Loucy (cell line): ENCODE data around the gene TTC12.

ENCODE experiments used
- H2AFZ ChIP-seq: fragments of 200-600 bp; sonication (generic); 2 replicates; pipeline ENCODE4 v1.6.0; 2016; ENCODE audit warnings: antibody characterized with exemption, mild to moderate bottlenecking, low read length, moderate library complexity
- H3F3A ChIP-seq: fragments of 200-600 bp; 2 replicates; pipeline ENCODE4 v1.6.0; 2016; ENCODE audit warnings: antibody characterized with exemption, low read depth, mild to moderate bottlenecking
- H3K27me3 ChIP-seq: fragments of 200-600 bp; sonication (generic); 2 replicates; pipeline ENCODE4 v1.6.1; 2014; ENCODE audit warnings: low read length, mild to moderate bottlenecking; ENCODE audit not compliant: insufficient read depth, poor library complexity, severe bottlenecking
- H3K36me3 ChIP-seq: fragments of 200-600 bp; sonication (generic); 2 replicates; pipeline ENCODE4 v1.6.1; 2016; ENCODE audit warnings: low read length; ENCODE audit not compliant: insufficient read depth
- H3K4me1 ChIP-seq: fragments of 200-600 bp; sonication (generic); 2 replicates; pipeline ENCODE4 v1.5.1; 2014; ENCODE audit warnings: low read length, mild to moderate bottlenecking; ENCODE audit not compliant: insufficient read depth, poor library complexity, severe bottlenecking
- H3K4me2 ChIP-seq: fragments of 200-600 bp; sonication (generic); 2 replicates; pipeline ENCODE4 v1.6.0; 2014; ENCODE audit warnings: antibody characterized with exemption, low read length, low read depth, mild to moderate bottlenecking; ENCODE audit not compliant: poor library complexity, severe bottlenecking
- H3K4me3 ChIP-seq: fragments of 200-600 bp; sonication (generic); 2 replicates; pipeline ENCODE4 v1.5.1; 2014; ENCODE audit warnings: low read length, mild to moderate bottlenecking, mixed read lengths; ENCODE audit not compliant: poor library complexity, severe bottlenecking
- H3K79me2 ChIP-seq: fragments of 200-600 bp; sonication (generic); 2 replicates; pipeline ENCODE4 v1.6.1; 2014; ENCODE audit warnings: low read length; ENCODE audit not compliant: insufficient read depth
- H3K9ac ChIP-seq: fragments of 200-600 bp; sonication (generic); 2 replicates; pipeline ENCODE4 v1.6.0; 2014; ENCODE audit warnings: mild to moderate bottlenecking, low read depth, low read length, moderate library complexity; ENCODE audit not compliant: poor library complexity, severe bottlenecking
- H3K9me2 ChIP-seq: fragments of 200-600 bp; sonication (generic); replicated peaks from 2 replicates; pipeline ENCODE4 v1.6.1; 2016; ENCODE audit warnings: low read depth, low read length, mixed read lengths
- H3K9me3 ChIP-seq: fragments of 200-600 bp; sonication (generic); 2 replicates; pipeline ENCODE4 v1.6.1; 2014; ENCODE audit warnings: mild to moderate bottlenecking, antibody characterized with exemption, low read length, low read depth; ENCODE audit not compliant: insufficient read depth
- H4K20me1 ChIP-seq: fragments of 200-600 bp; sonication (generic); 2 replicates; pipeline ENCODE4 v1.6.0; 2014; ENCODE audit warnings: antibody characterized with exemption, low read length, mild to moderate bottlenecking; ENCODE audit not compliant: insufficient read depth, poor library complexity, severe bottlenecking
- CTCF ChIP-seq: fragments of 200-600 bp; sonication (generic); conservative IDR thresholded peaks from 2 replicates; pipeline ENCODE4 v1.5.1; 2014; ENCODE audit warnings: mild to moderate bottlenecking, antibody characterized with exemption, low read length
- EZH2phosphoT487 ChIP-seq: fragments of 200-600 bp; IDR thresholded peaks from 2 replicates; pipeline ENCODE4 v1.6.1; 2018; ENCODE audit warnings: antibody characterized with exemption, mild to moderate bottlenecking, moderate library complexity, borderline replicate concordance

TTC12 gene

DNA sequence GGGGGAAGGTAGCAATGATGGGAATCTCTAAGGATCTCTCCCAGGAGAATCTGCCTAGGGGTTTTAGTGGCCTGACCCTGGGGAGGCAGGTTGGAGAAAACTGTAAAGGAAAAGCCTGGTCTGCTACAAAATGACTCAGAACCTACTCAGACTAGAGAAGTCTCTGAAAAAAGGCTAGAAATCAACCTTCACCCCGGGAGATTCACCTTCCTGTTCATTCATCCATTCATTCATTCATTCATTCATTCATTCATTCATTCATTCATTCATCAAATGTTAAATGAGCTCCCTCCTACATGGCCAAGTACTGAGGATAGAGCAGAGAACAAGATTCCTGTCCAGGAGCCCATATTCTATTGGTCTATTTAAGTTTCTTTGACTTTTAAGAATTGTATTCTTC lies 64.3 kb downstream of the TTC12 start:
- Histone ChIP-seq H3K27me3 (no peaks in the 10 kb centered on the region), H3K4me1 (no peaks in the 10 kb centered on the region), H3F3A (no peaks in the 10 kb centered on the region), H3K9ac (no peak overlapping the region), H4K20me1 (no peaks in the 10 kb centered on the region), H3K36me3 (no peaks in the 10 kb centered on the region), H3K79me2 (no peaks in the 10 kb centered on the region), H3K9me3 (no peaks in the 10 kb centered on the region), H3K4me3 (no peak overlapping the region), H2AFZ (no peak overlapping the region), H3K4me2 (no peak overlapping the region), H3K9me2 (no peaks in the 10 kb centered on the region)
- no peak for TF ChIP-seq EZH2phosphoT487
- no peak for TF ChIP-seq CTCF

DNA sequence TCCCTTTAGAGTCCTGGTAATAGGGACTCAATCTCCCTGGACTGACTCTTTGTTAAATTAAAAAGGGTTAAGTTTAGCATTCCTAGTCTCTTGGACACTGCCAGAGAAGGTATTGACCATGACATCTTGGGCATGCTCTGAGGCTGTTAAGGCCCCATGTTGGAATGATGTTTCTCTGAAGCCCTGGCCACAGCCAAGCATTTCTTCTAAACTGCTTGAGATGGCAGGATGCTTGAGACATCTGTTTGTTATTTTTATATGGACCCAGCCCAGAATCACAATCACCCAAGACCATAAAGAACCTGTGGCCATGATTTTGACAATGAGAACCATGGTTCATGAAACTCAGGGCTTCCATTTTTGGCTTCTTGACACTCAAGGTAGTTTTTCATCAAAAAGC lies 67.7 kb downstream of the TTC12 start:
- H3K27me3 ChIP-seq: no peaks in the 10 kb centered on the region

DNA sequence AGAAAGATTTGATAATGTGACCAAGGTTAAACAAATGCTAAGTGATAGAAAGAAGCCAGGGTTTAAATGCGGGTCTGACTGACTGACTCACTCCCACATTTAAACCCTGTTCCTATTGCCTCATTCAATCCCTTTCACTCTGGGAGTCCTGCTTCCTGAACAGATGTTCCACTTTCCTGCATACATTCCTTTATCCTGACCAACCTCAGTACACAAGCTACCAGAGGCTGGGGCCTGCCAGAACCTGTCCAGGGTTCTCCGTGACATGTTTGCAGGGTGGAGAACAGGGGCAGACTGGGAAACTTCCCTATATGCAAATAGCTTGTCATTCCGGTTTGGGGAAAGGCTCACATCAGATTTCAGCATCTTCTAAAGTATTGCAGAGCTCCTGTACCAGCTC lies 70.2 kb downstream of the TTC12 start:
- H3K4me2 ChIP-seq: no peak overlapping the region

More for the DNA sequence above, 67.7 kb downstream of the TTC12 start:
- Histone ChIP-seq H3K4me3 (no peak overlapping the region), H3K79me2 (no peaks in the 10 kb centered on the region), H2AFZ (no peak overlapping the region), H3K9me3 (no peaks in the 10 kb centered on the region), H3F3A (no peaks in the 10 kb centered on the region), H3K9me2 (no peaks in the 10 kb centered on the region), H3K9ac (no peak overlapping the region), H3K4me2 (no peak overlapping the region), H3K4me1 (no peaks in the 10 kb centered on the region), H3K36me3 (no peaks in the 10 kb centered on the region), H4K20me1 (no peaks in the 10 kb centered on the region)
- TF ChIP-seq CTCF (no peak), EZH2phosphoT487 (no peak)

More for the DNA sequence above, 70.2 kb downstream of the TTC12 start:
- H3K9me2 ChIP-seq: no peaks in the 10 kb centered on the region
- no peak overlapping the region for H3K4me3 ChIP-seq
- H3K27me3 ChIP-seq: no peaks in the 10 kb centered on the region
- TF ChIP-seq CTCF (no peak), EZH2phosphoT487 (no peak)
- H3K9me3 ChIP-seq: no peaks in the 10 kb centered on the region
- H2AFZ ChIP-seq: no peak overlapping the region
- H3F3A ChIP-seq: no peaks in the 10 kb centered on the region
- no peak overlapping the region for H3K9ac ChIP-seq
- no peaks in the 10 kb centered on the region for H4K20me1 ChIP-seq
- no peaks in the 10 kb centered on the region for H3K36me3 ChIP-seq
- H3K4me1 ChIP-seq: no peaks in the 10 kb centered on the region
- H3K79me2 ChIP-seq: no peaks in the 10 kb centered on the region
